K562 (cell line): ENCODE data around the gene NTNG1. TPM values are rescaled to one million over a fixed set of nuclear protein-coding genes. Genes with fewer than 3 reads are reported as not detected.

Source experiments
- CBFA2T2 ChIP-seq: fragments of 450-650 bp; conservative IDR thresholded peaks from 2 replicates; pipeline ENCODE4 v1.6.1; 2017; ENCODE audit warnings: mild to moderate bottlenecking
- E4F1 ChIP-seq: fragments of 250-450 bp; sonication (Bioruptor Pico); IDR thresholded peaks from 2 replicates; pipeline ENCODE4 v1.5.0; 2021; ENCODE audit warnings: mild to moderate bottlenecking, borderline replicate concordance
- EZH2 ChIP-seq: IDR thresholded peaks from 2 replicates; pipeline ENCODE4 v1.6.1; 2012; ENCODE audit warnings: low read depth, mild to moderate bottlenecking, inconsistent platforms, low read length, borderline replicate concordance
- FOXJ2 ChIP-seq: fragments of 200-800 bp; sonication (Bioruptor generic); IDR thresholded peaks from 2 replicates; pipeline ENCODE4 v1.6.1; 2016; ENCODE audit warnings: missing genetic modification characterization, missing compliant biosample characterization
- GTF2B ChIP-seq: IDR thresholded peaks from 2 replicates; pipeline ENCODE4 v1.6.1; 2011; ENCODE audit not compliant: insufficient read length; ENCODE audit errors: extremely low read depth
- MCM3 ChIP-seq: fragments of 450-650 bp; IDR thresholded peaks from 2 replicates; pipeline ENCODE4 v1.6.1; 2016
- MIER1 ChIP-seq: fragments of 450-650 bp; IDR thresholded peaks from 2 replicates; pipeline ENCODE4 v1.6.1; 2016; ENCODE audit warnings: antibody characterized with exemption, mild to moderate bottlenecking, low read depth
- RBM14 ChIP-seq: fragments of 200-400 bp; formaldehyde crosslinking; IDR thresholded peaks from 2 replicates; pipeline ENCODE4 v1.6.1; 2018; ENCODE audit warnings: low read depth, mild to moderate bottlenecking, low read length, moderate library complexity, borderline replicate concordance; ENCODE audit not compliant: insufficient read depth
- RBM34 ChIP-seq: fragments of 200-400 bp; formaldehyde crosslinking; IDR thresholded peaks from 2 replicates; pipeline ENCODE4 v1.6.1; 2018; ENCODE audit warnings: low read length, borderline replicate concordance; ENCODE audit not compliant: insufficient read depth
- SMARCC2 ChIP-seq: fragments of 450-650 bp; IDR thresholded peaks from 2 replicates; pipeline ENCODE4 v1.6.1; 2017; ENCODE audit warnings: antibody characterized with exemption, moderate library complexity, mild to moderate bottlenecking, low read depth
- ZBTB17 ChIP-seq: fragments of 450-650 bp; formaldehyde crosslinking; IDR thresholded peaks from 2 replicates; pipeline ENCODE4 v1.4.0; 2020; ENCODE audit warnings: mild to moderate bottlenecking
- ZBTB40 ChIP-seq, 2 experiments: fragments of 450-650 bp in 1 of 2; sonication (generic) in 1 of 2; formaldehyde crosslinking in 1 of 2; IDR thresholded peaks; 2 replicates each; pipeline versions ENCODE4 v1.7.1 to v1.9.0; 2016 to 2022; ENCODE audit warnings: inconsistent platforms in 1 of 2, mild to moderate bottlenecking in 1 of 2, missing genetic modification reagents in 1 of 2
- ZBTB8A ChIP-seq: fragments of 450-650 bp; IDR thresholded peaks from 2 replicates; pipeline ENCODE4 v1.6.1; 2018; ENCODE audit warnings: mild to moderate bottlenecking, moderate library complexity; ENCODE audit not compliant: partially characterized antibody
- ZNF197 ChIP-seq: fragments of 200-800 bp; sonication (Bioruptor generic); IDR thresholded peaks from 2 replicates; pipeline ENCODE4 v1.6.1; 2016; ENCODE audit warnings: low read depth, missing genetic modification characterization, missing compliant biosample characterization
- polyA plus RNA-seq, 8 experiments: library from polyadenylated mRNA; depleted of rRNA in 4 of 8; stranded (reverse) in 5 of 8; unstranded in 3 of 8; fragments of >200 nt; fragmentation: Nextera tagmentation in 2 of 8; fragmentation: Illumina TruSeq in 1 of 8; extraction: Ambion mirVana in 2 of 8; extraction: Trizol in 1 of 8; gene quantifications; 2 replicates each; pipeline versions ENCODE4 v1.2.1 to v1.2.3, GENCODE V29; 2011 to 2014; ENCODE audit warnings: inconsistent platforms in 1 of 8, missing spikeins in 1 of 8
- total RNA-seq, 7 experiments: library from RNA; depleted of rRNA in 6 of 7; stranded (reverse); fragments of >200 nt in 6 of 7; fragmentation: Illumina TruSeq in 2 of 7; extraction: Trizol in 2 of 7; gene quantifications; 2 replicates each; pipeline versions ENCODE4 v1.2.1 to v1.2.3, GENCODE V29; 2011 to 2021; ENCODE audit warnings: low replicate concordance in 1 of 7
- TF ChIP-seq, protein P1 (sequence below): IDR thresholded peaks from 3 replicates; pipeline ENCODE4 v1.6.1; 2011; ENCODE audit warnings: borderline replicate concordance, mild to moderate bottlenecking; ENCODE audit not compliant: insufficient read length, insufficient read depth

NTNG1 gene
- total and polyA plus RNA-seq, 9 of the 15 experiments (the other 6 are each of a cell fraction or from before 2014, with no cell fraction given) = not detected

GRCh38 chr1:107439567-107439966 is 298.7 kb downstream of the NTNG1 start (continued):
- TF ChIP-seq ZBTB40 (IDR thresholded peaks at IDR 0.05) (no peak), ZBTB40 (CRISPR knock-in tag; IDR thresholded peaks at IDR 0.05) (no peak), ZBTB8A (no peak), ZBTB17 (CRISPR knock-in tag) (no peak), EZH2 (no peak), MIER1 (no peak), RBM14 (no peak), FOXJ2 (tag) (no peak), SMARCC2 (no peak), RBM34 (no peak), CBFA2T2 (no peak), ZNF197 (CRISPR knock-in tag) (no peak), E4F1 (CRISPR knock-in tag) (no peak), GTF2B (no peak), MCM3 (no peak)
- TF ChIP-seq, protein P1, sequence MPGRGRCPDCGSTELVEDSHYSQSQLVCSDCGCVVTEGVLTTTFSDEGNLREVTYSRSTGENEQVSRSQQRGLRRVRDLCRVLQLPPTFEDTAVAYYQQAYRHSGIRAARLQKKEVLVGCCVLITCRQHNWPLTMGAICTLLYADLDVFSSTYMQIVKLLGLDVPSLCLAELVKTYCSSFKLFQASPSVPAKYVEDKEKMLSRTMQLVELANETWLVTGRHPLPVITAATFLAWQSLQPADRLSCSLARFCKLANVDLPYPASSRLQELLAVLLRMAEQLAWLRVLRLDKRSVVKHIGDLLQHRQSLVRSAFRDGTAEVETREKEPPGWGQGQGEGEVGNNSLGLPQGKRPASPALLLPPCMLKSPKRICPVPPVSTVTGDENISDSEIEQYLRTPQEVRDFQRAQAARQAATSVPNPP = no peak
- TF ChIP-seq, all 486 proteins: peak for 0
